ENCODE measurements around the gene DRD3. TPM values are rescaled to one million over a fixed set of nuclear protein-coding genes. Genes with fewer than 3 reads are reported as not detected.

DRD3 gene
- total and polyA plus RNA-seq, 5 experiments from 2014 or later = 0.12 to 0.23 (median 0.16) TPM; not detected in 2

- no peak for ATAC-seq
- Mint-ChIP-seq H3K4me1 (no peaks in the 10 kb centered on the region), H3K4me3 (no peak overlapping the region), H3K9me3 (no peaks in the 10 kb centered on the region), H3K27me3 (peaks cover 0 to 1% (median 0%) of the 10 kb centered on the region in 5 donors), H3K36me3 (no peaks in the 10 kb centered on the region), H3K27ac (no peak overlapping the region)
- POLR2A ChIA-PET = no interaction called here
- no peak for DNase-seq
Measured at GRCh38 chr3:114144909-114145688, 33.8 kb downstream of the DRD3 start.

- Mint-ChIP-seq H3K9me3 (no peaks in the 10 kb centered on the region), H3K27ac (no peak overlapping the region), H3K36me3 (no peaks in the 10 kb centered on the region), H3K27me3 (peaks cover 0 to 4% (median 0%) of the 10 kb centered on the region in 5 donors), H3K4me3 (no peak overlapping the region), H3K4me1 (no peaks in the 10 kb centered on the region)
- ATAC-seq (no peak), DNase-seq (no peak)
- POLR2A ChIA-PET = no interaction called here
Measured at GRCh38 chr3:114143817-114144216, 35.0 kb downstream of the DRD3 start.

GRCh38 chr3:114139836-114140235 is 39.0 kb downstream of the DRD3 start:
- no peaks in the 10 kb centered on the region for H3K9me3 Mint-ChIP-seq
- peaks cover 0 to 4% (median 3%) of the 10 kb centered on the region in 5 donors for H3K27me3 Mint-ChIP-seq
- H3K4me1 Mint-ChIP-seq = no peaks in the 10 kb centered on the region
- no peak for DNase-seq
- POLR2A ChIA-PET = no interaction called here
- ATAC-seq = no peak
- H3K36me3 Mint-ChIP-seq = no peaks in the 10 kb centered on the region
- no peak overlapping the region for H3K27ac Mint-ChIP-seq
- H3K4me3 Mint-ChIP-seq = no peak overlapping the region

GRCh38 chr3:114133947-114134346 is 44.9 kb downstream of the DRD3 start:
- Mint-ChIP-seq H3K4me3 (no peak overlapping the region), H3K4me1 (no peaks in the 10 kb centered on the region), H3K27ac (no peak overlapping the region), H3K27me3 (peaks cover 0 to 9% (median 1%) of the 10 kb centered on the region in 5 donors), H3K9me3 (no peaks in the 10 kb centered on the region), H3K36me3 (no peaks in the 10 kb centered on the region)
- DNase-seq (no peak), ATAC-seq (no peak)
- POLR2A ChIA-PET = no interaction called here

GRCh38 chr3:114132500-114132899 is 46.4 kb downstream of the DRD3 start:
- no peak for ATAC-seq
- POLR2A ChIA-PET = no interaction called here
- H3K36me3 Mint-ChIP-seq = no peaks in the 10 kb centered on the region

GRCh38 chr3:114128826-114129225 is 50.0 kb downstream of the DRD3 start:
- Mint-ChIP-seq H3K27me3 (peaks cover 0 to 9% (median 4%) of the 10 kb centered on the region in 5 donors), H3K4me3 (no peak overlapping the region), H3K36me3 (no peaks in the 10 kb centered on the region), H3K9me3 (no peaks in the 10 kb centered on the region), H3K27ac (no peak overlapping the region), H3K4me1 (no peaks in the 10 kb centered on the region)
- POLR2A ChIA-PET = no interaction called here
- ATAC-seq (no peak), DNase-seq (no peak)

More at GRCh38 chr3:114132500-114132899, 46.4 kb downstream of the DRD3 start:
- no peak for DNase-seq
- no peak overlapping the region for H3K27ac Mint-ChIP-seq
- H3K4me1 Mint-ChIP-seq = no peaks in the 10 kb centered on the region
- no peaks in the 10 kb centered on the region for H3K9me3 Mint-ChIP-seq
- H3K4me3 Mint-ChIP-seq = no peak overlapping the region
- H3K27me3 Mint-ChIP-seq = peaks cover 0 to 8% (median 1%) of the 10 kb centered on the region in 5 donors

- POLR2A ChIA-PET = no interaction called here
- DNase-seq = no peak
- H3K27ac Mint-ChIP-seq = no peak overlapping the region
- H3K4me1 Mint-ChIP-seq = no peaks in the 10 kb centered on the region
- H3K4me3 Mint-ChIP-seq = no peak overlapping the region
- no peaks in the 10 kb centered on the region for H3K36me3 Mint-ChIP-seq
- peaks cover 2 to 15% (median 9%) of the 10 kb centered on the region in 5 donors for H3K27me3 Mint-ChIP-seq
- ATAC-seq = no peak
- H3K9me3 Mint-ChIP-seq = no peaks in the 10 kb centered on the region
Measured at GRCh38 chr3:114128231-114128630, 50.6 kb downstream of the DRD3 start.

GRCh38 chr3:114127517-114127916 is 51.3 kb downstream of the DRD3 start:
- no peak for DNase-seq

GRCh38 chr3:114126461-114126860 is 52.4 kb downstream of the DRD3 start:
- H3K27me3 Mint-ChIP-seq = peaks cover 2 to 10% (median 9%) of the 10 kb centered on the region in 5 donors
- H3K36me3 Mint-ChIP-seq = no peaks in the 10 kb centered on the region
- H3K27ac Mint-ChIP-seq = no peak overlapping the region
- ATAC-seq (no peak), DNase-seq (no peak)
- H3K4me3 Mint-ChIP-seq = no peak overlapping the region
- H3K4me1 Mint-ChIP-seq = no peaks in the 10 kb centered on the region
- POLR2A ChIA-PET = no interaction called here
- H3K9me3 Mint-ChIP-seq = no peaks in the 10 kb centered on the region

More at GRCh38 chr3:114127517-114127916, 51.3 kb downstream of the DRD3 start:
- no peak for ATAC-seq
- POLR2A ChIA-PET = no interaction called here
- no peaks in the 10 kb centered on the region for H3K4me1 Mint-ChIP-seq
- H3K27me3 Mint-ChIP-seq = peaks cover 2 to 15% (median 9%) of the 10 kb centered on the region in 5 donors
- no peaks in the 10 kb centered on the region for H3K9me3 Mint-ChIP-seq
- no peak overlapping the region for H3K27ac Mint-ChIP-seq
- no peaks in the 10 kb centered on the region for H3K36me3 Mint-ChIP-seq
- no peak overlapping the region for H3K4me3 Mint-ChIP-seq

- DNase-seq = no peak
- Mint-ChIP-seq H3K4me3 (no peak overlapping the region), H3K36me3 (no peaks in the 10 kb centered on the region), H3K27ac (no peak overlapping the region), H3K9me3 (no peaks in the 10 kb centered on the region), H3K27me3 (peaks cover 2 to 10% (median 9%) of the 10 kb centered on the region in 5 donors), H3K4me1 (no peaks in the 10 kb centered on the region)
- POLR2A ChIA-PET = no interaction called here
- no peak for ATAC-seq
Measured at GRCh38 chr3:114122027-114122709, 56.7 kb downstream of the DRD3 start.

- Mint-ChIP-seq H3K4me3 (no peak overlapping the region), H3K27ac (no peak overlapping the region), H3K4me1 (no peaks in the 10 kb centered on the region), H3K27me3 (peaks cover 2 to 10% (median 9%) of the 10 kb centered on the region in 5 donors), H3K9me3 (no peaks in the 10 kb centered on the region), H3K36me3 (no peaks in the 10 kb centered on the region)
- POLR2A ChIA-PET = no interaction called here
- ATAC-seq = no peak
- DNase-seq = no peak
Measured at GRCh38 chr3:114120211-114120610, 58.6 kb downstream of the DRD3 start.

GRCh38 chr3:114119776-114120175 is 59.1 kb downstream of the DRD3 start:
- no peaks in the 10 kb centered on the region for H3K36me3 Mint-ChIP-seq
- no peak overlapping the region for H3K27ac Mint-ChIP-seq
- DNase-seq = no peak
- H3K4me1 Mint-ChIP-seq = no peaks in the 10 kb centered on the region
- H3K4me3 Mint-ChIP-seq = no peak overlapping the region
- no peaks in the 10 kb centered on the region for H3K9me3 Mint-ChIP-seq
- peaks cover 2 to 10% (median 9%) of the 10 kb centered on the region in 5 donors for H3K27me3 Mint-ChIP-seq
- POLR2A ChIA-PET = no interaction called here
- no peak for ATAC-seq

- Mint-ChIP-seq H3K36me3 (no peaks in the 10 kb centered on the region), H3K9me3 (no peaks in the 10 kb centered on the region), H3K27ac (no peak overlapping the region), H3K4me3 (no peak overlapping the region), H3K4me1 (no peaks in the 10 kb centered on the region), H3K27me3 (peaks cover 0 to 23% (median 8%) of the 10 kb centered on the region in 5 donors)
- POLR2A ChIA-PET = no interaction called here
- no peak for ATAC-seq
- DNase-seq = no peak
Measured at GRCh38 chr3:114115143-114115542, 63.7 kb downstream of the DRD3 start.

Data from naive thymus-derived CD8-positive, alpha-beta T cell (primary cell).